ENCODE measurements around the gene TTC7B. TPM values are rescaled to one million over a fixed set of nuclear protein-coding genes. Genes with fewer than 3 reads are reported as not detected.

The TTC7B gene
- polyA plus RNA-seq, 1 donor from 2014 or later, result 19.9 TPM

GRCh38 chr14:90632451-90632850 lies 183.8 kb downstream of the TTC7B start:
- H3K4me2 ChIP-seq (ENCODE audit: low read length), result no peak overlapping the region
- no peaks in the 10 kb centered on the region for H3K9me3 ChIP-seq (ENCODE audit: low read length)
- H3K79me2 ChIP-seq (replicated peaks; ENCODE audit: insufficient read depth, low read length), result no peaks in the 10 kb centered on the region
- no peaks in the 10 kb centered on the region for H4K20me1 ChIP-seq (ENCODE audit: insufficient read depth)
- H2AFZ ChIP-seq (ENCODE audit: low read depth, low read length), result no peak overlapping the region
- H3K36me3 ChIP-seq (ENCODE audit: insufficient read depth, low read length), result no peaks in the 10 kb centered on the region
- H3K4me3 ChIP-seq (ENCODE audit: low read length), result no peak overlapping the region
- no peak overlapping the region for H3K9ac ChIP-seq (ENCODE audit: low read length)
- TF ChIP-seq RAD21 (conservative IDR thresholded peaks at IDR 0.05), result no peak
- TF ChIP-seq REST (IDR thresholded peaks at IDR 0.05; ENCODE audit: borderline replicate concordance), result no peak
- TF ChIP-seq MXI1 (conservative IDR thresholded peaks at IDR 0.05; ENCODE audit: poor library complexity, severe bottlenecking), result no peak
- TF ChIP-seq SMC3 (conservative IDR thresholded peaks at IDR 0.05; ENCODE audit: poor library complexity), result no peak
- no peak for TF ChIP-seq CTCF (IDR thresholded peaks at IDR 0.05; ENCODE audit: poor library complexity, severe bottlenecking)
- no peak for TF ChIP-seq EP300 (conservative IDR thresholded peaks at IDR 0.05; ENCODE audit: poor library complexity, severe bottlenecking)
- no peak for TF ChIP-seq POLR2AphosphoS5 (IDR thresholded peaks at IDR 0.05)
- no peak for TF ChIP-seq EZH2 (IDR thresholded peaks at IDR 0.05; ENCODE audit: borderline replicate concordance, insufficient read depth, low read length, poor library complexity, severe bottlenecking)
- TF ChIP-seq TAF1 (IDR thresholded peaks at IDR 0.05; ENCODE audit: low read depth), result no peak
- no peak overlapping the region for H3K27ac ChIP-seq (ENCODE audit: low read length)
- no peaks in the 10 kb centered on the region for H3K27me3 ChIP-seq (ENCODE audit: insufficient read depth, low read depth, low read length)
- H3K9me2 ChIP-seq (ENCODE audit: insufficient read depth, low read length), result no peaks in the 10 kb centered on the region
- no peaks in the 10 kb centered on the region for H3F3A ChIP-seq (ENCODE audit: insufficient read depth, low read length, poor library complexity, severe bottlenecking)

GRCh38 chr14:90630171-90630806 lies 185.9 kb downstream of the TTC7B start:
- Histone ChIP-seq H4K20me1 (ENCODE audit: insufficient read depth) (no peaks in the 10 kb centered on the region), H3K4me3 (ENCODE audit: low read length) (no peak overlapping the region), H3K27ac (ENCODE audit: low read length) (no peak overlapping the region), H3K79me2 (replicated peaks; ENCODE audit: insufficient read depth, low read length) (no peaks in the 10 kb centered on the region), H3K9me3 (ENCODE audit: low read length) (no peaks in the 10 kb centered on the region), H3F3A (ENCODE audit: insufficient read depth, low read length, poor library complexity, severe bottlenecking) (no peaks in the 10 kb centered on the region), H3K9ac (ENCODE audit: low read length) (no peak overlapping the region), H2AFZ (ENCODE audit: low read depth, low read length) (no peak overlapping the region), H3K9me2 (ENCODE audit: insufficient read depth, low read length) (no peaks in the 10 kb centered on the region), H3K4me2 (ENCODE audit: low read length) (no peak overlapping the region), H3K36me3 (ENCODE audit: insufficient read depth, low read length) (no peaks in the 10 kb centered on the region), H3K27me3 (ENCODE audit: insufficient read depth, low read depth, low read length) (no peaks in the 10 kb centered on the region)
- TF ChIP-seq SMC3 (conservative IDR thresholded peaks at IDR 0.05; ENCODE audit: poor library complexity) (no peak), CTCF (IDR thresholded peaks at IDR 0.05; ENCODE audit: poor library complexity, severe bottlenecking) (no peak), MXI1 (conservative IDR thresholded peaks at IDR 0.05; ENCODE audit: poor library complexity, severe bottlenecking) (no peak), POLR2AphosphoS5 (IDR thresholded peaks at IDR 0.05) (no peak), EP300 (conservative IDR thresholded peaks at IDR 0.05; ENCODE audit: poor library complexity, severe bottlenecking) (no peak), TAF1 (IDR thresholded peaks at IDR 0.05; ENCODE audit: low read depth) (no peak), REST (IDR thresholded peaks at IDR 0.05; ENCODE audit: borderline replicate concordance) (no peak), RAD21 (conservative IDR thresholded peaks at IDR 0.05) (no peak), EZH2 (IDR thresholded peaks at IDR 0.05; ENCODE audit: borderline replicate concordance, insufficient read depth, low read length, poor library complexity, severe bottlenecking) (no peak)
